Stimulated activated CD8-positive, alpha-beta memory T cell treated with anti-CD3 and anti-CD28 coated beads, Interleukin-4, amount 100 ng/mL, for 24 hours (primary cell): ENCODE measurements around the gene PFAS.
"Not testable (repeated sequence)": the region's sequence is repeated elsewhere in the genome, so short reads cannot be mapped to it uniquely, and the experiment has no call there.

Experiments
- DNase-seq: peaks from one replicate; pipeline ENCODE4 v3.0.0-alpha.2; 2020; ENCODE audit warnings: low read depth

The PFAS gene, protein sequence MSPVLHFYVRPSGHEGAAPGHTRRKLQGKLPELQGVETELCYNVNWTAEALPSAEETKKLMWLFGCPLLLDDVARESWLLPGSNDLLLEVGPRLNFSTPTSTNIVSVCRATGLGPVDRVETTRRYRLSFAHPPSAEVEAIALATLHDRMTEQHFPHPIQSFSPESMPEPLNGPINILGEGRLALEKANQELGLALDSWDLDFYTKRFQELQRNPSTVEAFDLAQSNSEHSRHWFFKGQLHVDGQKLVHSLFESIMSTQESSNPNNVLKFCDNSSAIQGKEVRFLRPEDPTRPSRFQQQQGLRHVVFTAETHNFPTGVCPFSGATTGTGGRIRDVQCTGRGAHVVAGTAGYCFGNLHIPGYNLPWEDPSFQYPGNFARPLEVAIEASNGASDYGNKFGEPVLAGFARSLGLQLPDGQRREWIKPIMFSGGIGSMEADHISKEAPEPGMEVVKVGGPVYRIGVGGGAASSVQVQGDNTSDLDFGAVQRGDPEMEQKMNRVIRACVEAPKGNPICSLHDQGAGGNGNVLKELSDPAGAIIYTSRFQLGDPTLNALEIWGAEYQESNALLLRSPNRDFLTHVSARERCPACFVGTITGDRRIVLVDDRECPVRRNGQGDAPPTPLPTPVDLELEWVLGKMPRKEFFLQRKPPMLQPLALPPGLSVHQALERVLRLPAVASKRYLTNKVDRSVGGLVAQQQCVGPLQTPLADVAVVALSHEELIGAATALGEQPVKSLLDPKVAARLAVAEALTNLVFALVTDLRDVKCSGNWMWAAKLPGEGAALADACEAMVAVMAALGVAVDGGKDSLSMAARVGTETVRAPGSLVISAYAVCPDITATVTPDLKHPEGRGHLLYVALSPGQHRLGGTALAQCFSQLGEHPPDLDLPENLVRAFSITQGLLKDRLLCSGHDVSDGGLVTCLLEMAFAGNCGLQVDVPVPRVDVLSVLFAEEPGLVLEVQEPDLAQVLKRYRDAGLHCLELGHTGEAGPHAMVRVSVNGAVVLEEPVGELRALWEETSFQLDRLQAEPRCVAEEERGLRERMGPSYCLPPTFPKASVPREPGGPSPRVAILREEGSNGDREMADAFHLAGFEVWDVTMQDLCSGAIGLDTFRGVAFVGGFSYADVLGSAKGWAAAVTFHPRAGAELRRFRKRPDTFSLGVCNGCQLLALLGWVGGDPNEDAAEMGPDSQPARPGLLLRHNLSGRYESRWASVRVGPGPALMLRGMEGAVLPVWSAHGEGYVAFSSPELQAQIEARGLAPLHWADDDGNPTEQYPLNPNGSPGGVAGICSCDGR (N-terminal part only)

DNA sequence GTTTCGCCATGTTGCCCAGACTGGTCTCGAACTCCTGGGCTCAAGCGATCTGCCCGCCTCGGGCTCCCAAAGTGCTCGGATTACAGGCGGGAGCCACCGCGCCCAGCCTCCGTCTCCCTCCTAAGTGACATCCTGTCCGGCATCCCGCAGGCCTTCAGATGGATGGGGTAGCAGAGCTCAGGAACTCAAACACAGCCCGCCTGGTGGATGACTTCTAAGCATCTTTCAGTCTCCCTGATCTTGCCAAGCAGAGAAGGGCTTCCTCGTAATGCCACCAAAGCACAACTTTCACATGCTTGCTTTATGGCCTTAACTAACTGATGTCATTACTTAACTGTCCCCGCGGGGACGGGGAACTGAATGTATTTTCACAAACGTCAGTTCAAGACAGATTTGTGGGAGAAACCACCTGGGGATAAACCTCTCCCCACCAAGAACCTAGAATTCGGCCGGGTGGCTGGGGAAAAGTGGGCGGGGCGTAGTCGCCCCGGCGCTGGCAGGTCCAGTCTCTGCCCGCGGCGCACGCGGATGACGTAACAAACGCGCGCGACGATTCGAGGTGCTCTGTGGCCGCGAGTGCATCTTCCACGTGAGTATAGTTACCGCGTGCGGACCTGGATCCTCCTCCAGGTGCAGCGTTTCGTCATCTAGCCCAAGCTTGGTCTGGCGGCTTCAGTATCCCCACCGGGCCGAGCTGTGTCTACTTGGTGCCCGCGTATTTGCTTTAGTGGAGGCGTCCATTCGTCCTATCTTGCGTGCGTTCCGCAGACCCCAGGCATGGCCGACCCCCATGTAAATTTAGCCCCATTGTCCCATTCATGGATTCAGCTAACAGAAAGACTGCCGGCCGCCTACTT is at the start of gene PFAS:
PFAS (plus strand) TSS at position 539 of the 857 bp plus-strand sequence. CDS start 4,649 bp downstream, outside the sequence.
- DNase-seq = peak; percentile 97

- no peak for DNase-seq
Observed at GRCh38 chr17:8204761-8205555, 44.1 kb upstream of the PFAS start.

DNA sequence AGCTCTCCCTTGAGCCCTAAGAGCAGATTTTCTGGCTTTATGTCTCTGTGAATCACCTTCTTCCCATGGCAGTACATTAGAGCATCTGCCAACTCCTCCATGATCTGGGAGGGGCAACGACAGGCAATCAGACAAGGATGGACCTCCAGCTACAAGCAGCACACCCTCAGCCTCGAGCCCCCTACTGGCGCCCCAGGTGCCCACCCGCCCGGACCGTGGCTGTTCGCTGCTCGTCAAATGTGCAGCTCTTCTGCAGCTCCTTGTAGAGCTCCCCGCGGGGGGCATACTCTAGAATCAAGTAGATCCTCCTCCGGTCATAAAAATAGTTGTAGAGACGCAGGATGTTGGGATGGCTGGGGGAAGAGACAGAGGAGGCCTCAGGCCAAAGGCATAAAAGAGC is 42.6 kb upstream of the PFAS start:
- no peak for DNase-seq

- peak; percentile 82 for DNase-seq
Observed at GRCh38 chr17:8209907-8210760, 39.0 kb upstream of the PFAS start, which contains the start of gene AURKB. AURKB (minus strand) TSS chr17:8210575; CDS start chr17:8210224, 351 bp downstream.

- no peak for DNase-seq
Observed at GRCh38 chr17:8210761-8211458, 38.2 kb upstream of the PFAS start.

GRCh38 chr17:8212312-8213180 is 36.5 kb upstream of the PFAS start:
- DNase-seq = no peak

DNA sequence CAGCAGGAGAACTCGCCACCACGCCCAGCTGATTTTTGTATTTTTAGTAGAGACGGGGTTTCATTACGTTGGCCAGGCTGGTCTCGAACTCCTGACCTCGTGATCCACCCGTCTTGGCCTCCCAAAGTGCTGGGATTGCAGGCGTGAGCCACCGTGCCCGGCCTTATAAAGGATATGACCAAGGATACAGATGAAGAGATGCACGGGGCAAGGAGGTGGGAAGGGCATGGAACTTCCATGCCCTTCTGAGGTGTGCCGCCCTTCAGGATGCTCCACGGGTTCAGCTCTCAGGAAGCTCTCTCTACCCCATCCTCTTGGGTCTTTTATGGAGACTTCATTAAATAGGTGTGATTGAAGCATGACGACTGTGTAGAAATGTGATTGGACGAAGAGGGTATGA is 35.1 kb upstream of the PFAS start:
- DNase-seq = not testable (repeated sequence)

DNA sequence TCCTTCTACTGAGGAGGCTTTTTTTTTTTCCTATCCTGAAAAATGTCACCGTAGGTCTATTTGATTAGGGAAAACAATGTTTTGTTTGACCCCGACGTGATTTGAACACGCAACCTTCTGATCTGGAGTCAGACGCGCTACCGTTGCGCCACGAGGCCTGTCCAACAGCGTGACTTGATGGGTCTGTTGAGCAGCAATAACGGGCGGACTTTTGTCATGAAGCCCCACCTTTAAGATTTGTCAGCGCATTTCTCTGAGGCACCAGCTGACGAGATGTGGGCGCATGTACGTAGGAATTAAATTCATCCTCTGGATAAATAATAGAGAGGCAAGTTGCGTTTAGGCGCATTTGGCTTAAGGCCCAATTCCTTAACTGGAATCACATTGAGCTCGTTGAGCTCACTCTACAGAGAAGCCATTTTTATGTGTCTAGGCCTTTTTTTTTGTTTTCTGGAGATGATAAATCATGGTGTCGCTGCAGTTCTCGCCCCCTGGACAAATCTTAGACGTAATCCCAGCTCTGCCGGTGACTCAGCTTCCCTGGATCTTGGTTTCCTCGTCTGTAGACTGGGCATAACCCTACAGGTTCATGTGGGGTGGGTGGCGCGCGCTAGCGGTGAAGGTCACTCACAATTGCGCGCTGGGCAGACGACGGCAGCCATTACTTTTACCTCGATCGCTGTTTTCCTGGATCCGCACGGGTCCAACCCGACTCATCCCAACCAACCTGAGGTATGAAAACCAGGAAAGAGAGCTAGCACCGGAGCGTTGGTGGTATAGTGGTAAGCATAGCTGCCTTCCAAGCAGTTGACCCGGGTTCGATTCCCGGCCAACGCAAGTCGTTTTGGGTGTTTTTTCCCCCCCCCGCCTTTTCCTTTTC is 28.1 kb upstream of the PFAS start:
- peak; percentile 80 for DNase-seq

DNA sequence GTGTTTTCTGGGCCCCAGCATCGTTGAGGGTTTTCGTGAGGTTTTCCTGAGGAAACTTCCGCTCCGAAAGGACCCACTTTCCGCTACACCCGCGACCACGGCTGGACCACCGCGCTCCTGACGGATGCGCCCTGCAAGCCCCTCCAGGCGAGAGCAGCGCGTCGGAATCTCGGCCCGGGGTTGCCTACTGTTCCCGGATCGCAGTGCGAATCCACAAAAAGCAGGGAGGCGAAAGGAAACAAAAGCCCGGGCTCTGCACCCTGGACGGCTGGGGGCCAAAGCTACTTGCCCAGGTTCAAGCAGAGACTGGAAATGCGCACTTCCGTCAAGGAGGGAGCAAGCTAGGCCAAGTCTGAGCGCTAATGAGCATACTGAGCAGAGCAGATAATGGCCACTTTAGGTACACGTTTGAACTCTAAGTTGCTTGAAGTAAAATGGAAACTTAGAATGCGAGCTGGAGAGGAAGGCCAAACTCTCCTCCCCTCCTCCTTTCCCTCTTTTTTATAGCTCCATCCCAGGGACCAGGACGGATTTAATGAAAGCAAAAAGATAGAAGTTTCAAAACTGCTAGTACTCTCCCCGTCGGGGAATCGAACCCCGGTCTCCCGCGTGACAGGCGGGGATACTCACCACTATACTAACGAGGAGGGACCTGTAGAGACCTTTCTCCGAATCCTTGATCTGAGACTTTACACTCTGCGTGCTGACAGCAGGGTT is 27.3 kb upstream of the PFAS start:
- peak; percentile 75 for DNase-seq

DNA sequence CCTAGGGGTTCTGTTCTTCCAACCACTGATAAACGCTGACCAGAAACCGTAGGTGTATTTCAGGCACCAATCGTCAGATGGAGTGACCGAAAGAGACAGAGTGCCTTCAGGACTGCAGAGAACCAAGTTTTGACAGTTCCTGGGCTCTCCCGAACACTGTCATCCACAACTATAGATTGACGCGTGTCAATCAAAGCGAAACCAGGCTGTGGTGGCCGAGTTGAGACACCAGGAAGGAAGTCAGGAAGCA is 26.8 kb upstream of the PFAS start:
- no peak for DNase-seq

GRCh38 chr17:8222630-8223355 is 26.3 kb upstream of the PFAS start:
- DNase-seq = peak; percentile 84

GRCh38 chr17:8223356-8224126 is 25.5 kb upstream of the PFAS start:
- peak; percentile 37 for DNase-seq

- DNase-seq = no peak
Observed at GRCh38 chr17:8224891-8225812, 23.9 kb upstream of the PFAS start.
